ENCODE results near the gene HIGD1C. TPM values are rescaled to one million over a fixed set of nuclear protein-coding genes. Genes with fewer than 3 reads are reported as not detected.
"Not testable (repeated sequence)": the region's sequence is repeated elsewhere in the genome, so short reads cannot be mapped to it uniquely, and the experiment has no call there.

HIGD1C gene
- polyA plus RNA-seq (2012; ENCODE audit: low read depth, missing spikeins), result not detected

DNA sequence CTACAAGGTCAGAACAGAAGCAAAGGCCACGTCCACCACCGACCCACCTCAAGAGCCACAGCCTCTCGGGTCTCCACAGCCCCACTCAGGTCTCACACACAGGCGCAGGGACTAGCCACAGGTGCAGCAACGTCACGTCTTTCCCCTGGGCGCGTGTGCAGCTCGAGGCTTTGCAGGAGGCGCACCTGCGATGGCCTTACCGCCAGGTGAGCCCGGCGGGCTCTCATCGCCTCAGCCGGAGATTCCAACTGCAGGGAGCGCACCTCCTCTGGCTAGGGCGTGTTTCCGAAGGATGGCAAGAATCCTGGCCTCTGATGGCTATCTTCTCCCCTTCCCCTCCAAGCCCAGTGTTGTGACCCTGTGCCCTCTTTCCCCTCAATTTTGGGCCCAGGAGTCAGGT is at the start of gene HIGD1C:
TSS of gene HIGD1C (plus strand) at position 35 of the 400 bp plus-strand sequence. CDS start 1,455 bp downstream, outside the sequence.
- DNase-seq (ENCODE audit: insufficient read length, low spot score) (no peak), FAIRE-seq (no peak)
- TF ChIP-seq POU2F2 (IDR thresholded peaks at IDR 0.05; ENCODE audit: low read depth, low read length), result no peak
- TF ChIP-seq POLR2A (IDR thresholded peaks at IDR 0.05; ENCODE audit: low read depth, low read length), result no peak
- TF ChIP-seq SPI1 (IDR thresholded peaks at IDR 0.05; ENCODE audit: low read depth, low read length), result no peak
- TF ChIP-seq POLR2AphosphoS5 (IDR thresholded peaks at IDR 0.05; ENCODE audit: low read depth, low read length), result no peak
- no peak for TF ChIP-seq PAX5 (IDR thresholded peaks at IDR 0.05; ENCODE audit: insufficient read depth, low read length, severe bottlenecking)
- TF ChIP-seq TAF1 (IDR thresholded peaks at IDR 0.05; ENCODE audit: low read depth, low read length), result no peak

DNA sequence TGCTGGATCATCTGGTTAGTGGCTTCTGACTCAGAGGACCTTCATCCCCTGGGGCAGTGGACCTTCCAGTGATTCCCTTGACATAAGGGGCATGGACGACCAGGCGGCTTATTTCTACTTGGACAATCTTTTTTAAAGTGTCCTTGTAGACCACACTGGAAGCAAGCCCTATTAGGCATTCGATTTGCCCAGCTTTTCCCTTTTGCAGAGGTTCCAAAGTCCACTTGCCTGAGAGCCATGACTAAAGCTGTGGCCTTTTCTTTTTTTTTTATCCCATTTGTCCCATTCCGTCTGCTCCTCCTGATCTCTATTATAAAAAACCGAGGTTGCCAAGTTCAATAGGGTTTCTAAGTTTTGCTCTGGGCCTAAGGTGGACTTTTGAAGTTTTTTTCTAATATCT is 43.9 kb upstream of the HIGD1C start:
- FAIRE-seq; DNase-seq (ENCODE audit: insufficient read length, low spot score): not testable (repeated sequence)

DNA sequence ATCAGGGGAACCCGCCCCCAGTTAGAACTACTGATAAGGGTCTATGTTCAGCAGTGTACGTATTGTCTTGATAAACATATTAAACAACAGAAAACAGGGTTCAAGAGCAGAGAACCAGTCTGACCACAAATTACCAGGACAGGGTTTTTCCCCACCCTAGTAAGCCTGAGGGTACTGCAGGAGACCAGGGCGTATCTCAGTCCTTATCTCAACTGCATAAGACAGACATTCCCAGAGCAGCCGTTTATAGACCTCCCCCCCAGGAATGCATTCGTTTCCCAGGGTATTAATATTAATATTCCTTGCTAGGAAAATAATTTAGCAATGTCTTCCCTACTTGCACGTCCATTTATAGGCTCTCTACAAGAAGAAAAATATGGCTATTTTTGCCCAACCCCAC is 40.0 kb upstream of the HIGD1C start:
- FAIRE-seq; DNase-seq (ENCODE audit: insufficient read length, low spot score): not testable (repeated sequence)

DNA sequence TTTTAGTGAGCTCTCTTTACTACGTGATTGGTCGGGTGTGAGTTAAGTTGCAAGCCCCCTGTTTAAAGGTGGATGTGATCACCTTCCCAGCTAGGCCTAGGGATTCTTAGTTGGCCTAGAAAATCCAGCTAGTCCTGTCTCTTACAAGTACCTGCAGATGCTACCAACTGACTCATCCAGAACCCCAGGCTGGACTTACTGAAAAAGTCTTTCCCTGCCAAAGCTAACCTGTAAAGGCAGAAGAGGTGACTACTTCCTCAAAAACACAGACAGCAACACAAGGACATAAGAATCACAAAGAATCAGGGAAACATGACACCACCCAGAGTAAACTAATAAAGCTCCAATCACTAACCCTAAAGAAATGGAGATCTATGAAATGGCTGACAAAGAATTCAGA is 39.1 kb upstream of the HIGD1C start:
- TF ChIP-seq POLR2A (IDR thresholded peaks at IDR 0.05; ENCODE audit: low read depth, low read length) (no peak), POU2F2 (IDR thresholded peaks at IDR 0.05; ENCODE audit: low read depth, low read length) (no peak), PAX5 (IDR thresholded peaks at IDR 0.05; ENCODE audit: insufficient read depth, low read length, severe bottlenecking) (no peak), POLR2AphosphoS5 (IDR thresholded peaks at IDR 0.05; ENCODE audit: low read depth, low read length) (no peak), TAF1 (IDR thresholded peaks at IDR 0.05; ENCODE audit: low read depth, low read length) (no peak), SPI1 (IDR thresholded peaks at IDR 0.05; ENCODE audit: low read depth, low read length) (no peak)
- FAIRE-seq (no peak), DNase-seq (ENCODE audit: insufficient read length, low spot score) (no peak)

DNA sequence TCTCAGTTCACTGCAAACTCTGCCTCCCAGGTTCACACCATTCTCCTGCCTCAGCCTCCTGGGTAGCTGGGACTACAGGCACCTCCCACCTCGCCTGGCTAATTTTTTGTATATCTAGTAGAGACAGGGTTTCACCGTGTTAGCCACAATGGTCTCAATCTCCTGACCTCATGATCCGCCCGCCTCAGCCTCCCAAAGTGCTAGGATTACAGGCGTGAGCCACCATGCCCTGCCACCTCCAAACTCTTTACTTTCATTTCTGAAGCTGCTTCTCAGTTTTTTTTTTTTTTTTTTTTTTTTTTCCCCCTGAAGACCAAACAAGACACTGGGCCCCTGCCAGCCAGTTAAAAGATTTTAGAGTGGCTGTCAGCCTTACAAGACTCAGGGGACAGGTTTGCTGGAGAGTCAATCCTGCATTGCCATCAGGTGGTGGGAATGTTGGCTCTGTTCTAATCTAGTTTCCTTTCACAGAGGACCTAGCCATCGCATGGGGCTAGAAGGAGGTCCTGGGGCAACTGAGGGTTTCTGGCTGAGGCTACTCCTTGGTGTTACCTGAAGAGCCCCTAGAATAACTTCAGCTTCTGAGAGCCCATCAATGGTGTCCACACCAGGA is 37.4 kb upstream of the HIGD1C start:
- FAIRE-seq (no peak), DNase-seq (ENCODE audit: insufficient read length, low spot score) (no peak)
- no peak for TF ChIP-seq SPI1 (IDR thresholded peaks at IDR 0.05; ENCODE audit: low read depth, low read length)
- no peak for TF ChIP-seq POU2F2 (IDR thresholded peaks at IDR 0.05; ENCODE audit: low read depth, low read length)
- no peak for TF ChIP-seq PAX5 (IDR thresholded peaks at IDR 0.05; ENCODE audit: insufficient read depth, low read length, severe bottlenecking)
- no peak for TF ChIP-seq POLR2A (IDR thresholded peaks at IDR 0.05; ENCODE audit: low read depth, low read length)
- no peak for TF ChIP-seq POLR2AphosphoS5 (IDR thresholded peaks at IDR 0.05; ENCODE audit: low read depth, low read length)
- TF ChIP-seq TAF1 (IDR thresholded peaks at IDR 0.05; ENCODE audit: low read depth, low read length), result no peak

DNA sequence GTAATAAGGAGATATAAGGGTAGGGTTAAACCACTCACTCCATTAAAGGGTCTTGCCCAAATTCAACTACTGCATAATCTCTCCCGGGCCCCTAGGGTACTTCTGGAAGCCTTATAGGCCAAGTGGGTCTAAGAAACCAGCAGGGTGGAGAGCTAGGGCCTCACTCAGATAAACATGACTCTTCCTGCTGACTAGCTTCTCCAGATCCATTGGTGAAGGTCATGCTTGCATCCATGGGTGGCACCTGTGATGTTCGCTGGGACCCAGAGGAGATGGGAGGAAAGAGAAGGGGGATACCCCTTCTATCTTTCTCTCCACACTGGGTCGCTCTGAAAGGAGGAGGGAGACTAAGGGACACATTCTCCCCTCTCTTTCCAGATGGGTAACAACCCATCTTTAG is 36.1 kb upstream of the HIGD1C start:
- no peak for TF ChIP-seq POLR2AphosphoS5 (IDR thresholded peaks at IDR 0.05; ENCODE audit: low read depth, low read length)
- no peak for TF ChIP-seq TAF1 (IDR thresholded peaks at IDR 0.05; ENCODE audit: low read depth, low read length)
- TF ChIP-seq POLR2A (IDR thresholded peaks at IDR 0.05; ENCODE audit: low read depth, low read length), result no peak
- no peak for TF ChIP-seq POU2F2 (IDR thresholded peaks at IDR 0.05; ENCODE audit: low read depth, low read length)
- TF ChIP-seq SPI1 (IDR thresholded peaks at IDR 0.05; ENCODE audit: low read depth, low read length), result no peak
- TF ChIP-seq PAX5 (IDR thresholded peaks at IDR 0.05; ENCODE audit: insufficient read depth, low read length, severe bottlenecking), result no peak

DNA sequence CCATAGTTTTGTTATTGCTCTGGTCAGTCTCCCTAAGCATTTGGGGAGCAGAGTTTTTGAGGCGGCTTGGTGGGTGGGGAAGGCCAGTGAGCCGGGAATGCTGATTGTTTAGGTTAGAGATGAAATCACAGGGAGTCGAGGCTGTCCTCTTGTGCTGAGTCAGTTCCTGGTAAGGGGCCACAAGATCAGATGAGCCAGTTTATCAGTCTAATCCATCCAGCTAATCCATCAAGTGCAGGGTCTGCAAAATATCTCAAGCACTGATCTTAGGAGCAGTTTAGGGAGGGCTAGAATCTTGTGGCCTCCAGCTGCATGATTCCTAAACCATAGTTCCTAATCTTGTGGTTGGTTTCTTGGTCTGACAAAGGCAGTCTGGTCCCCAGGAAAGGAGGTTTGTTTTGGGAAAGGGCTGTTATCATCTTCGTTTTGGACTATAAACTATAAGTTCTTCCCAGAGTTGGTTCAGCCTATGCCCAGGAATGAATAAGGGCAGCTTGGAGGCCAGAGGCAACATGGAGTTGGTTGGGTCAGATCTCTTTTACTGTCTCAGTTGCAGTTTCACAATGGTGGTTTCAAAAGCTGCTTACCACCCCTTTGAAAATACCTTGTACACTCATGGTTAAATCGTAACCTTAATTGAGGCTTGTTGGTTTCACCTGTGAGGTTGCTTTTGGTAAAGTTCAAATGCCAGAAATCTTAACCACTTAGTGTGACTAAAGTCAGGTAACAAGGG is 33.6 kb upstream of the HIGD1C start:
- DNase-seq (ENCODE audit: insufficient read length, low spot score) (no peak), FAIRE-seq (peak; percentile 63)
- no peak for TF ChIP-seq TAF1 (IDR thresholded peaks at IDR 0.05; ENCODE audit: low read depth, low read length)
- TF ChIP-seq POU2F2 (IDR thresholded peaks at IDR 0.05; ENCODE audit: low read depth, low read length), result no peak
- TF ChIP-seq POLR2AphosphoS5 (IDR thresholded peaks at IDR 0.05; ENCODE audit: low read depth, low read length), result no peak

More for the DNA sequence above, 36.1 kb upstream of the HIGD1C start:
- DNase-seq (ENCODE audit: insufficient read length, low spot score), result no peak
- no peak for FAIRE-seq

DNA sequence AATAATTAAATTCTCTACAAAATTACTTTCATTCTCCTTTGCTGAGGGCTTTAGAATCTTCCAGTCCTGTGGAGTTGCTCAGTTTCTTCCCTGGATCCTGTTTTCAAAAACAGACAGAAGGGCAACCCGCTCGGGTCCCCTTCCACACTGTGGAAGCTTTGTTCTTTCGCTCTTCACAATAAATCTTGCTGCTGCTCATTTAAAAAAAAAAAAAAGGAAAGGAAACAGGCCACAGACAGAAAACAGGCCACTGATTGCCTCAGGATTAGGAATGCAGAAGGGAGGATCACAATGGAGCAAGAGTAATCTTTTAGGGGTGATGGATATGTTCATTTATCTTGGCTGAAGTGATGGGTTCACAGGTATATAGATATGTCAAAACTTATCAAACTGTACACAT is 29.5 kb upstream of the HIGD1C start:
- no peak for FAIRE-seq
- no peak for DNase-seq (ENCODE audit: insufficient read length, low spot score)
- TF ChIP-seq TAF1 (IDR thresholded peaks at IDR 0.05; ENCODE audit: low read depth, low read length), result no peak
- TF ChIP-seq PAX5 (IDR thresholded peaks at IDR 0.05; ENCODE audit: insufficient read depth, low read length, severe bottlenecking), result no peak
- no peak for TF ChIP-seq POLR2AphosphoS5 (IDR thresholded peaks at IDR 0.05; ENCODE audit: low read depth, low read length)
- TF ChIP-seq POLR2A (IDR thresholded peaks at IDR 0.05; ENCODE audit: low read depth, low read length), result no peak
- no peak for TF ChIP-seq POU2F2 (IDR thresholded peaks at IDR 0.05; ENCODE audit: low read depth, low read length)
- TF ChIP-seq SPI1 (IDR thresholded peaks at IDR 0.05; ENCODE audit: low read depth, low read length), result no peak

DNA sequence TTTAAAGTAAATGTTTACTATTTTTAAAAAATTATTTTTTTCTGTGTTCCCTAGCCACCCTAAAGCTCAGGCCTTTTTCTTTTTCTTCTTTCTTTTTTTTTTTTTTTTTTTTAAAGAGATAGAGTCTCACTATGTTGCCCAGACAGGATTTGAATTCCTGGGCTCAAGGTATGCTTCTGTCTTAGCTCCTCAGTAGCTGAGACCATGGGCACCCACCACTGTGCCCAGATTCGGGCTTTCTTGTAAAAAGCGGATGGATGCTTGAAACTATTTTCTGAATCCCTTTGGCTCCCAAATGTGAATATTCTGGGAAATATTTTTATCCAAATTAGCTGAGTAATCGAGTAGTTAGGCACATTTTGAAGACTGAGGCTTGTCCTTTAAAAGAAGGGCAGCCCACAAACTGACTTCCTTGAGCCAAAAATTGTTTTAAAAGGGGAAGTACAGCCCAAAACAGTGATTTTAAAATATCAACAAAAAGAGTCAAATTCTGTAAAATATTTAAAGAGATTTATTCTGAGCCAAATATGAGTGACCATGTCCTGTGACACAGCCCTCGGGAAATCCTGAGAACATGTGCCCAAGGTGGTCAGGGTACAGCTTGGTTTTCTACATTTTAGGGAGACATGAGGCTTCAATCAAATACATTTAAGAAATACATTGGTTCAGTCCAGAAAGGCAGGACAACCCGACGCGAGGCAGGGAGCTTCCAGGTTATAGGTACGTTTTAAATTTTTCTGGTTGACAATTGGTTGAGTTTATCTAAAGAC is 28.8 kb upstream of the HIGD1C start:
- no peak for TF ChIP-seq POLR2AphosphoS5 (IDR thresholded peaks at IDR 0.05; ENCODE audit: low read depth, low read length)
- no peak for TF ChIP-seq POLR2A (IDR thresholded peaks at IDR 0.05; ENCODE audit: low read depth, low read length)
- TF ChIP-seq SPI1 (IDR thresholded peaks at IDR 0.05; ENCODE audit: low read depth, low read length), result no peak
- no peak for TF ChIP-seq POU2F2 (IDR thresholded peaks at IDR 0.05; ENCODE audit: low read depth, low read length)
- TF ChIP-seq TAF1 (IDR thresholded peaks at IDR 0.05; ENCODE audit: low read depth, low read length), result no peak
- TF ChIP-seq PAX5 (IDR thresholded peaks at IDR 0.05; ENCODE audit: insufficient read depth, low read length, severe bottlenecking), result no peak
- no peak for DNase-seq (ENCODE audit: insufficient read length, low spot score)
- no peak for FAIRE-seq

DNA sequence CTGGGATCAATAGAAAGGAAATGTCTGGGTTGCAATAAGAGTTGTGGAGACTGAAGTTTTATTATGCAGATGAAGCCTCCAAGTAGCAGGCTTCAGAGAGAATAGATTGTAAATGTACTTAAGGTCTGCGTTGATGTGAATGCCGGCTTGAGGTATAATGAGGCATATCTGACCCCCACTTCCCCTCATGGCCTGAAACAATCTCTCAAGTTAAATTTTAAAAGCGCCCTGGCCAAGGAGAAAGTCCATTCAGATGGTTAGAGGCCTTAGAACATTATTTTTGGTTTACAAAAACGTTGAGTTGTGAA is 28.3 kb upstream of the HIGD1C start:
- TF ChIP-seq POU2F2 (IDR thresholded peaks at IDR 0.05; ENCODE audit: low read depth, low read length) (no peak), TAF1 (IDR thresholded peaks at IDR 0.05; ENCODE audit: low read depth, low read length) (no peak), POLR2A (IDR thresholded peaks at IDR 0.05; ENCODE audit: low read depth, low read length) (no peak), POLR2AphosphoS5 (IDR thresholded peaks at IDR 0.05; ENCODE audit: low read depth, low read length) (no peak), SPI1 (IDR thresholded peaks at IDR 0.05; ENCODE audit: low read depth, low read length) (no peak), PAX5 (IDR thresholded peaks at IDR 0.05; ENCODE audit: insufficient read depth, low read length, severe bottlenecking) (no peak)
- FAIRE-seq (no peak), DNase-seq (ENCODE audit: insufficient read length, low spot score) (no peak)

Data from GM12891 (cell line).